A673 (cell line): ENCODE results near the gene STARD3. TPM values are rescaled to one million over a fixed set of nuclear protein-coding genes. Genes with fewer than 3 reads are reported as not detected.

Experiments used
- BruUV-seq: library from RNA; stranded (reverse); fragments of 400-500 nt; replicated peaks from 2 replicates; lab custom pipeline; 2021; lab: Mats Ljungman, UMichigan
- CTCF ChIA-PET: fragments of 300-600 bp; sonication (Branson Sonifier 250); formaldehyde crosslinking; loops from one replicate; lab custom pipeline; 2022; ENCODE audit warnings: antibody characterized with exemption; lab: Charles Lee
- POLR2A ChIA-PET: fragments of 300-600 bp; sonication (Branson Sonifier 250); formaldehyde crosslinking; loops from one replicate; lab custom pipeline; 2022; ENCODE audit warnings: antibody characterized with exemption; ENCODE audit not compliant: low non-redundant PET; lab: Charles Lee
- DNase-seq: peaks from one replicate; pipeline ENCODE4 v3.0.0-alpha.2; 2015; ENCODE audit warnings: low spot score
- H3K27ac ChIP-seq: fragments of 200-600 bp; sonication (generic); 2 replicates; pipeline ENCODE4 v1.5.1; 2016; ENCODE audit warnings: mixed run types, low read depth, mild to moderate bottlenecking, mixed read lengths, antibody characterized with exemption, low read length; ENCODE audit not compliant: poor library complexity, severe bottlenecking
- H3K27me3 ChIP-seq: fragments of 200-600 bp; sonication (generic); replicated peaks from 2 replicates; pipeline ENCODE4 v1.6.1; 2017; ENCODE audit warnings: mixed run types, low read depth, mild to moderate bottlenecking, mixed read lengths, antibody characterized with exemption, low read length; ENCODE audit not compliant: insufficient read depth, poor library complexity
- H3K36me3 ChIP-seq: fragments of 200-600 bp; sonication (generic); 2 replicates; pipeline ENCODE4 v1.6.1; 2016; ENCODE audit warnings: mixed run types, mild to moderate bottlenecking, mixed read lengths, antibody characterized with exemption, low read length; ENCODE audit not compliant: insufficient read depth, poor library complexity, severe bottlenecking
- H3K4me1 ChIP-seq: fragments of 200-600 bp; sonication (generic); 2 replicates; pipeline ENCODE4 v1.6.1; 2017; ENCODE audit warnings: mixed run types, mild to moderate bottlenecking, mixed read lengths, antibody characterized with exemption, low read length; ENCODE audit not compliant: insufficient read depth, poor library complexity, severe bottlenecking
- H3K4me3 ChIP-seq: fragments of 200-600 bp; sonication (generic); 2 replicates; pipeline ENCODE4 v1.5.1; 2016; ENCODE audit warnings: low read depth, mixed run types, mild to moderate bottlenecking, mixed read lengths, low read length; ENCODE audit not compliant: poor library complexity, severe bottlenecking
- H3K9me3 ChIP-seq: fragments of 200-600 bp; sonication (generic); 2 replicates; pipeline ENCODE4 v1.6.1; 2016; ENCODE audit warnings: mixed run types, low read depth, mild to moderate bottlenecking, mixed read lengths, antibody characterized with exemption, low read length; ENCODE audit not compliant: poor library complexity, severe bottlenecking
- EZH2 ChIP-seq: fragments of 200-600 bp; sonication (generic); IDR thresholded peaks from 2 replicates; pipeline ENCODE4 v1.6.1; 2017; ENCODE audit warnings: borderline replicate concordance, low read depth, mild to moderate bottlenecking, mixed read lengths, antibody characterized with exemption, low read length; ENCODE audit not compliant: poor library complexity, severe bottlenecking
- intact Hi-C: fragments of 100-400 bp; cut with micrococcal nuclease; formaldehyde crosslinking; loops from one replicate; pipeline ENCODE4 v1.10.0; 2022; ENCODE audit not compliant: unreplicated experiment
- total RNA-seq: library from RNA; stranded (reverse); gene quantifications from 2 replicates; pipeline ENCODE4 v1.2.3, GENCODE V29; 2021
- TF ChIP-seq, protein P1 (sequence below): fragments of 300-800, 200-600 bp; sonication (generic); conservative IDR thresholded peaks from 2 replicates; pipeline ENCODE4 v1.5.1; 2017; ENCODE audit warnings: low read depth, mild to moderate bottlenecking, antibody characterized with exemption, low read length, moderate library complexity, mixed read lengths

The STARD3 gene
- total RNA-seq, 1 experiment from 2014 or later, result 21.3 TPM

DNA sequence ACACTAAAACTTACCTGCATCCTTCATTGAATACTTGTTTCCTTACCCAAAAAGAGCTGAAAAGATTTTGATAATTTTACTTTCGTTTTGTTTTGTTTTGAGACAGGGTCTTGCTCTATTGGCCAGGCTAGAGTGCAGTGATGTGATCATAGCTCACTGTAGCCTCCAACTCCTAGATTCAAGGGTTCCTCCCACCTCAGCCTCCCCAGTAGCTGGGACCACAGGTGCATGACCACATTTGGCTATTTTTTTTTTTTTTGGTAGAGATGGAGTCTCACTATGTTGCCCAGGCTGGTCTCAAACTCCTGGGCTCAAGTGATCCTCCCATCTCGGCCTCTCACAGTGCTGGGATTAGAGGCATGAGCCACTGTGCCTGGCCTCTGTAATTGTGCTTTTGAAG lies 18.2 kb downstream of the STARD3 start:
- ChIA-PET POLR2A (no interaction called here), CTCF (interaction anchor here (0.7 to 1.0 kb wide), 2 partner anchors 33 to 865 kb away, joined by 3 read pairs; no protein-coding TSS in a partner anchor)
- H3K36me3 ChIP-seq, result no peaks in the 10 kb centered on the region
- no TSS peak for BruUV-seq
- intact Hi-C loops, result no loop called here
- no peaks in the 10 kb centered on the region for H3K4me1 ChIP-seq
- no peak for DNase-seq
- no peaks in the 10 kb centered on the region for H3K27me3 ChIP-seq
- H3K9me3 ChIP-seq, result no peaks in the 10 kb centered on the region
- H3K4me3 ChIP-seq, result no peak overlapping the region
- TF ChIP-seq EZH2, result no peak
- TF ChIP-seq, protein P1, sequence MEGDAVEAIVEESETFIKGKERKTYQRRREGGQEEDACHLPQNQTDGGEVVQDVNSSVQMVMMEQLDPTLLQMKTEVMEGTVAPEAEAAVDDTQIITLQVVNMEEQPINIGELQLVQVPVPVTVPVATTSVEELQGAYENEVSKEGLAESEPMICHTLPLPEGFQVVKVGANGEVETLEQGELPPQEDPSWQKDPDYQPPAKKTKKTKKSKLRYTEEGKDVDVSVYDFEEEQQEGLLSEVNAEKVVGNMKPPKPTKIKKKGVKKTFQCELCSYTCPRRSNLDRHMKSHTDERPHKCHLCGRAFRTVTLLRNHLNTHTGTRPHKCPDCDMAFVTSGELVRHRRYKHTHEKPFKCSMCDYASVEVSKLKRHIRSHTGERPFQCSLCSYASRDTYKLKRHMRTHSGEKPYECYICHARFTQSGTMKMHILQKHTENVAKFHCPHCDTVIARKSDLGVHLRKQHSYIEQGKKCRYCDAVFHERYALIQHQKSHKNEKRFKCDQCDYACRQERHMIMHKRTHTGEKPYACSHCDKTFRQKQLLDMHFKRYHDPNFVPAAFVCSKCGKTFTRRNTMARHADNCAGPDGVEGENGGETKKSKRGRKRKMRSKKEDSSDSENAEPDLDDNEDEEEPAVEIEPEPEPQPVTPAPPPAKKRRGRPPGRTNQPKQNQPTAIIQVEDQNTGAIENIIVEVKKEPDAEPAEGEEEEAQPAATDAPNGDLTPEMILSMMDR, result no peak
- no peak overlapping the region for H3K27ac ChIP-seq

GRCh38 chr17:39658346-39658745 lies 21.4 kb downstream of the STARD3 start:
- Histone ChIP-seq H3K36me3 (no peaks in the 10 kb centered on the region), H3K4me1 (no peaks in the 10 kb centered on the region), H3K4me3 (no peak overlapping the region), H3K27ac (no peak overlapping the region), H3K27me3 (no peaks in the 10 kb centered on the region), H3K9me3 (no peaks in the 10 kb centered on the region)
- TF ChIP-seq EZH2, result no peak
- TF ChIP-seq, protein P1, result no peak
- POLR2A ChIA-PET, result interaction anchor here (0.7 kb wide), 1 partner anchor 584 kb away, joined by 3 read pairs; no protein-coding TSS in a partner anchor
- intact Hi-C loops, result no loop called here
- no peak for DNase-seq
- BruUV-seq, result no TSS peak
- CTCF ChIA-PET, result no interaction called here

DNA sequence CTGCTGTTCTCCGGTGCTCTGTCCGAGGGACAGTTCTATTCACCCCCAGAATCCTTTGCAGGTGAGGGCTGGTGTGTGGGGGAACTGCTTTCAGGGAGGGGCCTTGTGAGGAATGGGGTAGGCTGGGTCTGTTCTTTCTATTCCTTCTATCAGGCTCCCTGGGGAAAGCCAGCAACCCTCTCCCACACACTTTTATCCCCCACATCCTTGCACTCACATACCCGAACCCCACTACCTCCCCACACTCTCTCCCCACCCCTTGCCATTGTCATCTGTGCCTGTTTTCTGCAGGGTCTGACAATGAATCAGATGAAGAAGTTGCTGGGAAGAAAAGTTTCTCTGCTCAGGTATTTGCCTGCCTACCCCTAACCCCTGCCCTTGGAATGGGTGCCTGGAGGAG lies 21.8 kb downstream of the STARD3 start:
- POLR2A ChIA-PET, result interaction anchor here (0.7 kb wide), 1 partner anchor 584 kb away, joined by 3 read pairs; no protein-coding TSS in a partner anchor
- BruUV-seq, result no TSS peak
- TF ChIP-seq, protein P1, result no peak
- no peak for TF ChIP-seq EZH2
- CTCF ChIA-PET, result no interaction called here
- Histone ChIP-seq H3K27me3 (no peaks in the 10 kb centered on the region), H3K9me3 (no peaks in the 10 kb centered on the region), H3K36me3 (no peaks in the 10 kb centered on the region), H3K4me3 (no peak overlapping the region), H3K4me1 (no peaks in the 10 kb centered on the region), H3K27ac (no peak overlapping the region)
- intact Hi-C loops, result no loop called here
- no peak for DNase-seq
